Measurements from ENCODE around the gene AXDND1.
A peak's percentile ranks its signal among the peaks of the same experiment; 100 is the strongest.
"Not testable (repeated sequence)": the region's sequence is repeated elsewhere in the genome, so short reads cannot be mapped to it uniquely, and the experiment has no call there.

Gene AXDND1

DNA sequence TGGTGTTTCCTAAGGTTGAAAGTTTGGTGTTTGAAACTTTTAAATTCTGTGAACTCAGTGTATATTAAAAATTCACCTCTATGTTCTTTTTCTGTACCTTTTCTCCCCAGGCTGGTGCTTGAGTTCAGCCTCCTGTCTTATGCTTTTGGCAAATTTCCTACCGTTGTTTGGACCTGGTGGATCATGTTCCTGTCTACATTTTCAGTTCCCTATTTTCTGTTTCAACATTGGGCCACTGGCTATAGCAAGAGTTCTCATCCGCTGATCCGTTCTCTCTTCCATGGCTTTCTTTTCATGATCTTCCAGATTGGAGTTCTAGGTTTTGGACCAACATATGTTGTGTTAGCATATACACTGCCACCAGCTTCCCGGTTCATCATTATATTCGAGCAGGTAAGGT lies 24.9 kb upstream of the AXDND1 start:
- H3K9me3 Mint-ChIP-seq: no peaks in the 10 kb centered on the region
- peaks cover 32% of the 10 kb centered on the region for H3K4me1 Mint-ChIP-seq (ENCODE audit: low read depth)
- H3K27ac Mint-ChIP-seq: peak overlapping the region; percentile 47
- H3K36me3 Mint-ChIP-seq (ENCODE audit: low read depth): peaks cover 93% of the 10 kb centered on the region
- no peaks in the 10 kb centered on the region for H3K27me3 Mint-ChIP-seq
- intact Hi-C loops (cut with micrococcal nuclease): loop anchor here (10.0 kb wide), 1 partner anchor 226 kb away; no protein-coding TSS in a partner anchor
- no peak overlapping the region for H3K4me3 Mint-ChIP-seq

DNA sequence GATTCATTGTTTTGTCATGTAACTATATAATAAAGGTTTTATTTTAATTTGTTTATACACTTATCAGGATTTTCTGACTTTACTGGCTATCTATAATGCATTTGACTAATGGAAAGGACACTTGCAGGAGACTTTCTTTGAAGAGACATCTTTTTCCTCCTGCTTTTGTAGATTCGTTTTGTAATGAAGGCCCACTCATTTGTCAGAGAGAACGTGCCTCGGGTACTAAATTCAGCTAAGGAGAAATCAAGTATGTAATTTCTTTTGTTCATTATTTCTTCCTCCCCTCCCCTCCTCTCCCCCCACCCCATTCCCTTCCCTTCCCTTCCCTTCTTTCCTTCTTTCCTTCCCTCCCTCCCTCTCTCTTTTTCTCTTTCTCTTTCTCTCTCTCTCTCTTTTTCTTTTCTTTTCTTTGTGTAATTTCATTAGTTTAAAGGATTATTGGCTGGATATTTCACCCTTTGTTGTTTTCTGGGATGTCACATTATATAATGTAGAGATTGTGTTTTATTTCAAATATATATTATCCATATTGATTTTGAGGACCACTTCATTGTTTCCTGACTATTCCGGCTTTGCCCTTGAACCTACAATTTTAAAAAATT lies 23.7 kb upstream of the AXDND1 start:
- Mint-ChIP-seq H3K9me3 (no peaks in the 10 kb centered on the region), H3K4me3 (no peak overlapping the region), H3K27ac (no peak overlapping the region), H3K4me1 (ENCODE audit: low read depth) (peaks cover 28% of the 10 kb centered on the region), H3K36me3 (ENCODE audit: low read depth) (peaks cover 93% of the 10 kb centered on the region), H3K27me3 (no peaks in the 10 kb centered on the region)
- intact Hi-C loops (cut with micrococcal nuclease): loop anchor here (10.0 kb wide), 1 partner anchor 227 kb away; no protein-coding TSS in a partner anchor

DNA sequence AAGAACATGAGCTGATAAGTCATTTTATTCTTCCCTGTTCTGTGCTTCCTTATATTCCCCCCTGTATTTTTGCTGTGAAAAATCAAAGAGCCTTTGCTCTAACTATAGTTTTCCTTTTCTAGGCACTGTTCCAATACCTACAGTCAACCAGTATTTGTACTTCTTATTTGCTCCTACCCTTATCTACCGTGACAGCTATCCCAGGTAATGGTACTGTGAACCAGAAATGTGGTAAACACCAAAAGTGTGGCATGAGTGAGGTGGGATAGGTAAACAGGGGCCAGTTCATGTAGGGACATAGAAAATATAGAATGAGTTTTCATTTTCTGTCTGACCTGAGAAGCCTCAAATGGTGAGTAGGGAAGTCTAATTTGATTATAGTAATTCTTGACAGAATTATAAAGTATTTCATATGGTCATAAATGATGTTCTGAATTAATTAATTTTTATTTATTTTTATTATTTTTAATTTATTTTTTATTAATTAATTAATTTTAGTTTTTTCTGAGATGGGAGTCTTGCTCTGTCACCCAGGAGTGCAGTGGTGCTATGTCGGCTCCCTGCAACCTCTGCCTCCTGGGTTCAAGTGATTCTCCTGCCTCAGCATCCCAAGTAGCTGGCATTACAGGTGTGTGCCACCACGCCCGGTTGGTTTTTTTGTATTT lies 22.9 kb upstream of the AXDND1 start:
- no peak overlapping the region for H3K27ac Mint-ChIP-seq
- intact Hi-C loops (cut with micrococcal nuclease): loop anchor here (10.0 kb wide), 1 partner anchor 228 kb away; no protein-coding TSS in a partner anchor
- peaks cover 23% of the 10 kb centered on the region for H3K4me1 Mint-ChIP-seq (ENCODE audit: low read depth)
- no peaks in the 10 kb centered on the region for H3K27me3 Mint-ChIP-seq
- H3K36me3 Mint-ChIP-seq (ENCODE audit: low read depth): peaks cover 93% of the 10 kb centered on the region
- H3K9me3 Mint-ChIP-seq: no peaks in the 10 kb centered on the region
- H3K4me3 Mint-ChIP-seq: no peak overlapping the region

DNA sequence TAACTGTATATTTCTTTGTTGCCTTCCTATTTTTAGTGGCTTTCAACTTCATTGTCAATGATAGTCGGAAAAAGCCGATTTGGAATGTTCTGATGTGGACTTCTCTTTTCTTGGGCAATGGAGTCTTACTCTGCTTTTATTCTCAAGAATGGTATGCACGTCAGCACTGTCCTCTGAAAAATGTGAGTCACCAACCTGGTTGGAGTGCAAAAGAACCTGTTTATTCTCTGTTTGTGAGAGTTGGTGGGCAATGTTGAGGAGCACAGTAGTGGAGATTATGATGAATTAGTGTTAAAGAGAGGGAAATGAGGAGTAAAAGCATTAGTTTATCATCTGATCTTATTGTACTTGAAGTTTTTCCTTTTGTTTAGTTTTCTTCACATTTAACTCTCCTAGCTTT lies 14.5 kb upstream of the AXDND1 start:
- peak overlapping the region; percentile 6 for H3K27ac Mint-ChIP-seq

DNA sequence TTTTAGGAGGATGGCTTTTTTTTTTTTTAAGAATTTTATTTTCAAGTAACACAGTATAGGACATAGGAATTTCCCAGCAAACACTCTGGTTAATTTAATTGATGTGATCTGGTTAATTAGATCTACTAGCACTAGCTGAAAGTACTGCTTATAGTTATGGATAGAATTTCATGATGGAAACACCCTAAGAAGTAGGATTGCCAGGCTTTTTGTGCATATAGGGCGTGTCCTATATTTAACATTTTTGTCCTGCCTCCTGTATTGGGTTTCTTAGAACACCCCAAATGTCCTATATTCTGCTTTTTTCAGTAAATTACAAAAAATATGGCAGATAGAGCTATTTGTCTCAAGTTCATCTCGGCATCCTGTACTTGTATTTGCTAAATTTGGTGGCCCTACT lies 13.5 kb upstream of the AXDND1 start:
- intact Hi-C loops (cut with micrococcal nuclease): no loop called here
- Mint-ChIP-seq H3K27ac (no peak overlapping the region), H3K36me3 (ENCODE audit: low read depth) (peaks cover 98% of the 10 kb centered on the region)

More for the DNA sequence above, 14.5 kb upstream of the AXDND1 start:
- peaks cover 98% of the 10 kb centered on the region for H3K36me3 Mint-ChIP-seq (ENCODE audit: low read depth)
- no peaks in the 10 kb centered on the region for H3K27me3 Mint-ChIP-seq
- no peak overlapping the region for H3K4me3 Mint-ChIP-seq
- intact Hi-C loops (cut with micrococcal nuclease): no loop called here
- H3K9me3 Mint-ChIP-seq: no peaks in the 10 kb centered on the region
- H3K4me1 Mint-ChIP-seq (ENCODE audit: low read depth): peaks cover 5% of the 10 kb centered on the region

DNA sequence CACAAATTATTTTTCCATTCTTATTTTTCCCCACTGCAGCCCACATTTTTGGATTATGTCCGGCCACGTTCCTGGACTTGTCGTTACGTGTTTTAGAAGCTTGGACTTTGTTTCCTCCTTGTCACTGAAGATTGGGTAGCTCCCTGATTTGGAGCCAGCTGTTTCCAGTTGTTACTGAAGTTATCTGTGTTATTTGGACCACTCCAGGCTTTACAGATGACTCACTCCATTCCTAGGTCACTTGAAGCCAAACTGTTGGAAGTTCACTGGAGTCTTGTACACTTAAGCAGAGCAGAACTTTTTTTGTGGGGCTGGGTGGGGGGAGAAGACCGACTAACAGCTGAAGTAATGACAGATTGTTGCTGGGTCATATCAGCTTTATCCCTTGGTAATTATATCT lies 12.2 kb upstream of the AXDND1 start:
- no peaks in the 10 kb centered on the region for H3K9me3 Mint-ChIP-seq
- H3K36me3 Mint-ChIP-seq (ENCODE audit: low read depth): peaks cover 90% of the 10 kb centered on the region
- H3K27me3 Mint-ChIP-seq: no peaks in the 10 kb centered on the region
- H3K4me1 Mint-ChIP-seq (ENCODE audit: low read depth): peaks cover 5% of the 10 kb centered on the region
- no peak overlapping the region for H3K4me3 Mint-ChIP-seq
- intact Hi-C loops (cut with micrococcal nuclease): no loop called here
- no peak overlapping the region for H3K27ac Mint-ChIP-seq

More for the DNA sequence above, 13.5 kb upstream of the AXDND1 start:
- Mint-ChIP-seq H3K4me3 (no peak overlapping the region), H3K9me3 (no peaks in the 10 kb centered on the region), H3K27me3 (no peaks in the 10 kb centered on the region), H3K4me1 (ENCODE audit: low read depth) (peaks cover 5% of the 10 kb centered on the region)

DNA sequence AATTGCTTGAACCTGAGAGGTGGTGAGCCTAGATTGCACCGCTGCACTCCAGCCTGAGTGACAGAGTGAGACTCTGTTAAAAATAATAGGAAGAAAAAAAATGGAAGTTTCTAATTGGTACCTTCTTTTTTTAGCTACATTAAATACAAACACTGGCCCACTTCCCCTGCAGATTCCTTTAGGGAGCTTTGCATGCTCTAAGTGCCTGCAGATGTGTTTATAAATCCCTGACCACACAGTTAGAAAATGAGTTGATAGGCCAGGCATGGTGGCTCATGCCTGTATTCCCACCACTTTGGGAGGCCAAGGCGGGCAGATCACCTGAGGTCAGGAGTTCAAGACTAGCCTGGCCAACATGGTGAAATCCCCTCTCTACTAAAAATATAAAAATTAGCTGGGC lies 4.1 kb upstream of the AXDND1 start:
- H3K27me3 Mint-ChIP-seq; H3K9me3 Mint-ChIP-seq; H3K27ac Mint-ChIP-seq; H3K4me1 Mint-ChIP-seq (ENCODE audit: low read depth); H3K4me3 Mint-ChIP-seq: not testable (repeated sequence)
- intact Hi-C loops (cut with micrococcal nuclease): loop anchor here (10.0 kb wide), 1 partner anchor 137 kb away; the partner anchor contains the start of gene ABL2
- peaks cover 11% of the 10 kb centered on the region for H3K36me3 Mint-ChIP-seq (ENCODE audit: low read depth)

DNA sequence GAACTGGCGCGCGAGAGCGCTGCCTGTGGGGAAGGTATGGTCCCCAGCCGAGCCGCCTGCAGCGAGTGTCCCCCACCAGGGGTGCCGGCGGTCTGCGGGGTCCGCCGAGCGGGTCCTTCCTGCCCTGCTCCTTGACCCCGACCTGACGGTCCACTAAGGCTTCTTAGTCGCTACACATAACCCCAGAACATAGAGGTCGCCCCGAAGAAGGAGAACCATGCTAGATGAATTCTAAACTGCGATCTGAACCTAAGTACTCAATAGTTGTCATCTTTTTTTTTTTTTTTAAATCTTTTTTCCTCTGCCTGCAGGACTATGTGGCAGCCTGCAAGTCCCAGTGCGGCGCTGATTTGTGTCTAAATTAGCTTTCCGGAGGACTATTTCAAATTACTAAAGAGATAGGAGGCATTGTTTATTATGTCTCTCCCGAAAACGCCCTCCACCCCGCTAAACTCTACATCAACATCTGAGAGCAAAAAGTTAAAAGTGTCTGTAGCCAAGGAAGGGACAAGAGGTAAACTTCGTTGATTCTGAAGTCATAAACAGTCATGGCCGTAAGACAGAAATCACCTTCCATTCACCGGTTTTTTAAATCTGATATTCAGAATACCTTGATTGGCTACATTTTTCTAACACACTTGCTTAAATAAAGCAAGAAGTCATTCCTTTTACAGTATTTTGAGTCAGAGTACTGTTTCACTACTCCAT lies 476 bp downstream of the AXDND1 start:
- intact Hi-C loops (cut with micrococcal nuclease): loop anchor here (5.0 to 10.0 kb wide), 3 partner anchors 141 to 834 kb away; partner anchors contain the start of genes ABL2 and FAM20B
- H3K27me3 Mint-ChIP-seq: no peaks in the 10 kb centered on the region
- peaks cover 7% of the 10 kb centered on the region for H3K4me1 Mint-ChIP-seq (ENCODE audit: low read depth)
- no peaks in the 10 kb centered on the region for H3K9me3 Mint-ChIP-seq
- H3K27ac Mint-ChIP-seq: peak overlapping the region; percentile 94
- no peaks in the 10 kb centered on the region for H3K36me3 Mint-ChIP-seq (ENCODE audit: low read depth)
- H3K4me3 Mint-ChIP-seq: peak overlapping the region; percentile 80

DNA sequence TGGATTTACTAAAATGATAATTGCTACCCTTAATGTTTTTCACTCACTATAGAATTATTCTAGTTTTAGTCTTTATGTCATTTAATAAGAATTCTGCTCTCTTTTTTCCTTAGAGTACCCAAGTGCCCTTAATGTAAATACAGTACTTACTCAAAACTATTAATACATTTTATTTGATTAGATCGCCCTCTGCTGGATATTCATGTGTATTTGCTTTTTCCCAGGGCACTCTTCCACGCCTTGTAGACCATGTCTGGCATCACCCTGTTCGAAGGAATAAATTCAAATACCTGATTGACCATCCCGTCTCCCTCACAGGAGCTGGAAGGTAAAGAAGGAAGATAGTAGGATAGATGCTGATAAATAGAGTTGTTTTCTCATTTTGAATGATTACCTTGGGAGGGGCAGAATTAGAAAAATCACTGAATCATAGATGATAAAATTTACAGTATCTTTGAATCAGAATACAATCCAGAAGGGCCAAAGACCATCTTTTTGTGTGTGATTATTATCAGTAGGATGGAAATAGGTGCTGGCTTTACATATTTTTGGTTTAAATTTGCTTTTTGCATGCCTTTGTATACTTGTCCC lies 4.1 kb downstream of the AXDND1 start:
- no peaks in the 10 kb centered on the region for H3K27me3 Mint-ChIP-seq
- peaks cover 6% of the 10 kb centered on the region for H3K4me1 Mint-ChIP-seq (ENCODE audit: low read depth)
- intact Hi-C loops (cut with micrococcal nuclease): loop anchor here (1.0 to 10.0 kb wide), 5 partner anchors 119 to 838 kb away; partner anchors contain the start of genes ABL2 and FAM20B
- no peak overlapping the region for H3K4me3 Mint-ChIP-seq
- H3K9me3 Mint-ChIP-seq: no peaks in the 10 kb centered on the region
- H3K27ac Mint-ChIP-seq: no peak overlapping the region
- H3K36me3 Mint-ChIP-seq (ENCODE audit: low read depth): no peaks in the 10 kb centered on the region

DNA sequence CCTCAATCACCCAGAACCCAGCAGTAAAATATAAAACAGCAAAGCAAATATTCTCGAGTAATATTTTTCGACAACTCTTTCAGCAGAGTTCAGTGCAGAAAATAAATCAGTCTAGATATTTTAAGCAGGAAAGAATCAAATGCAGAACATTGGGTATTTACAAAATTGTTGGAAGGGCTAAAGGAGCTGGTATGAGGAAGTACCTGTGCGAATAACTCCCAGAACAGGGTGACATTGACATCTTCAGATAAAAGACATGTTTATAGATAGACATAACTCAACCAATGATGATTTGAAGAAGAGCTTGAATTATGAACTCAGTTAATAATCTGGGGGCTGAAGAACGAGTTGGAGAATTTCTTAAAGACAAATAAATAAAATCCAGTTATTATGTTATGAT lies 6.4 kb downstream of the AXDND1 start:
- Mint-ChIP-seq H3K4me1 (ENCODE audit: low read depth) (no peaks in the 10 kb centered on the region), H3K27ac (no peak overlapping the region), H3K9me3 (no peaks in the 10 kb centered on the region), H3K4me3 (no peak overlapping the region), H3K36me3 (ENCODE audit: low read depth) (no peaks in the 10 kb centered on the region), H3K27me3 (no peaks in the 10 kb centered on the region)
- intact Hi-C loops (cut with micrococcal nuclease): no loop called here

DNA sequence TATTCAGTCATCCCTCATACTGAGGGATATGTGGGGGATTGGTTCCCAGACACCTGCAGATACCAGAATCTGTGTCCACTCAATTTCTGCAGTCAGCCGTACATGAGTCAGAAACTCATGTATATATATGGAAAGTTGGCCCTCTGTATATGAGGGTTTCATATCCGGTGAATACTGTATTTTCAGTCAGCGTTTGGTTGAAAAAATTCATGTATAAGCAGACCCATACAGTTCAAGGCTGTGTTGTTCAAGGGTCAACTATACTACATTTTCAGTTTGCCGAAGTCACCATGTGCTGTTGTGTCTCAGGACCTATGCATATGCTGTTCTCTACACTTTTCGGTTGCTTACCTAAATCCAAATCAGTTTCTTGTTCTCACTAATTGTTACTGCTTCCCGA lies 10.5 kb downstream of the AXDND1 start:
- no peak overlapping the region for H3K27ac Mint-ChIP-seq
- H3K27me3 Mint-ChIP-seq: no peaks in the 10 kb centered on the region
- H3K4me3 Mint-ChIP-seq: no peak overlapping the region
- intact Hi-C loops (cut with micrococcal nuclease): no loop called here
- no peaks in the 10 kb centered on the region for H3K4me1 Mint-ChIP-seq (ENCODE audit: low read depth)
- H3K9me3 Mint-ChIP-seq: no peaks in the 10 kb centered on the region
- H3K36me3 Mint-ChIP-seq (ENCODE audit: low read depth): no peaks in the 10 kb centered on the region

DNA sequence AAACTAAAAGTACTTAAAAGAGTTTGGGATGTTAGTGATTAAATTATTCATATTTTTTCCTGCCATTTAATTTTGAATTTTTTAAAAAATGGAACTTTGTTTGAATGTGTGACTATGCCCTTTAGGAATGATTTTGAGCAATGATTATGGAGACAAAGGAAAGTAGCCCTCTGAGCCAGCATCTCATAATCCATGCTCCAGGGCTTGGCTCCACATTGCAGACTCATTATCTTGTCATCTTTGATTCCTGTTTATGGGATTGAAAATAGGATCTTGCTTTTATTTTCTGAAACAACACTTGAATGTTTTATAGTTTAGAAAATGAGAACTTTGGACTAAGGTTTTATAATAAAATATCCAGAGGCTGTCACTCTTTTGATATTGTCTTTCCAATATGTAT lies 14.5 kb downstream of the AXDND1 start:
- no peaks in the 10 kb centered on the region for H3K9me3 Mint-ChIP-seq
- intact Hi-C loops (cut with micrococcal nuclease): no loop called here
- no peak overlapping the region for H3K27ac Mint-ChIP-seq
- H3K4me3 Mint-ChIP-seq: no peak overlapping the region
- no peaks in the 10 kb centered on the region for H3K4me1 Mint-ChIP-seq (ENCODE audit: low read depth)
- no peaks in the 10 kb centered on the region for H3K36me3 Mint-ChIP-seq (ENCODE audit: low read depth)
- no peaks in the 10 kb centered on the region for H3K27me3 Mint-ChIP-seq

DNA sequence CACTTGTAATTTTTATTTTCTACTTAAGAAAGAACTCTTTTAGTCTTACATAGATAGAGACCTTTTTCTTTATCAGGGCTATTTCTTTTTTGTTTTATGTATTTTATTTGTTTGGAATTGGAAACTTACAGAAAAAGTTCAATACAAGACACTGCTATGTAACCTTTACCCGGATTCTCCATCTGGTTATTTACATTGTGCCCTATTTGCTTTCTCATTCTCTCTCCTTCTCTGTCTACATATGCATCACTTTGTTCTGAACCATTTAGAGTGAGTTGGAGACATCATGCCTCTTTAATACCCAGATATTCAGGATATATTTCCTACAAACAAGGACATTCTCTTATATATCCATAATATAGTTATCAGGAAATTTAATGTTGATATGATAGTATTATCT lies 18.3 kb downstream of the AXDND1 start:
- H3K4me3 Mint-ChIP-seq: no peak overlapping the region
- no peaks in the 10 kb centered on the region for H3K36me3 Mint-ChIP-seq (ENCODE audit: low read depth)
- H3K27ac Mint-ChIP-seq: no peak overlapping the region
- intact Hi-C loops (cut with micrococcal nuclease): no loop called here
- no peaks in the 10 kb centered on the region for H3K4me1 Mint-ChIP-seq (ENCODE audit: low read depth)
- H3K9me3 Mint-ChIP-seq: no peaks in the 10 kb centered on the region
- no peaks in the 10 kb centered on the region for H3K27me3 Mint-ChIP-seq

DNA sequence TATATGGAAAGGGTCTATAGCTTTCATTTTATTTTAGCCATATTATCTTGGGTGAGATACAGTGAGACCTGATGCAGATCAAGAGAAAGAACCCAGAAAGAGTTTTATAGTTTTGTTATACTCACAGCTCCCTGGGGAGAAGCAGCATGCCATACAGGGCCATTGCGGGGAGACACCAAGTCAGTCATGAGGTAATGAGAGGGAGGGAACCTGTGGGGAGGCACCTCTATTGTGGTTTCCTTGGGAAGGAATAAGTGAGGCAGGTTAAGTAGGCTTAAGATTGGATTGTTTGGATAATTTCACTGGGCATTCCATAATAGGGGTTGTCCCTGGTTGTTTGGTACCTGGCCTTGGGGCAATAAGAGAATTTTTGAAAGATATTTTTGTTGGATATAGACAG lies 19.7 kb downstream of the AXDND1 start:
- H3K27ac Mint-ChIP-seq: no peak overlapping the region
- H3K27me3 Mint-ChIP-seq: no peaks in the 10 kb centered on the region
- H3K4me1 Mint-ChIP-seq (ENCODE audit: low read depth): no peaks in the 10 kb centered on the region
- intact Hi-C loops (cut with micrococcal nuclease): no loop called here
- no peaks in the 10 kb centered on the region for H3K9me3 Mint-ChIP-seq
- no peak overlapping the region for H3K4me3 Mint-ChIP-seq
- H3K36me3 Mint-ChIP-seq (ENCODE audit: low read depth): no peaks in the 10 kb centered on the region
